ENCODE data around the gene PRICKLE3.

Gene PRICKLE3

DNA sequence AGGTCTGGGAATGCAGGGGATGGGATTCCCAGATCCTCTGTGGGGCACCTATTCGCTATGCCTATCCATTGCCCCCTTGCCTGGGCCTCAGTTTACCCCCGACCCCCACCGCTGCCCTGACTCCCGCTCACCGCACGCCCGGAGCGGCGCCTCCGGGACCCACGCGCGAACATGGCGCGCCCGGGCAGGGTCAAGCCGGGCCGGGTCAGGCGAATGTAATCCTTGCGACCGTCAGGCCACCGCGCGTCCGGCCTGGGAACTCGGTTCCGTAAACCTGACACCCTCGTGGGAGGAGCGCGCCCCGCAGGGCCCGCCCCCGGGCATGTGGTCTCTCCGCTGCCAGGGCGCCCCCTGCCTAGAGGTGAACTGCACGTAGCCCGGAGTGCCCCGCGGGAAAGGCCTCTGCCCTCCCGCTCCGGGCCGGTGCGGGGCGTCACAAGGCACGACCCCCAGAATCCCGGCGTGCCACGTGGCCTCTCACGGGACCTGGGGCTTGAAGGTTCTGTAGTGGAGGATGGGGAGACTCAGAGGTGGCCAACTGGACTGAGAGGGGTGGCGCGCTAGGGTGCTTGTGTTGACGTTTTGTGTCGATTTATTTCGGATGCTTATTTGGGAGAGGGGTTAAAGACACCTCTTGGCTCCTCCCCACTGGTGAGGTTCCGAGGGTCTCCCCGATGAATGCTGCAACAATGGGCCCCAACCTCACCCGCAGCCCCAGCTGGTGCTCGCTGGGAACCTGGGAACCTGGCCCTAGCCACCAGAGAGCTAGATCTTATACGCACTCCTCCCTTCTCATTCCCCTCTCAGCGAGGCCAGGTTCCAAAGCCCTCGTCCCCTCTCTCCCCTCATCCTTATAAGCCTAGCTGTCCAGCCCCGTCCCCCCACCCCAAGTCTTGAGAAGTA, at the start of gene PRICKLE3:
Gene PRICKLE3, minus strand, starts transcription at position 249 of the 903 bp plus-strand sequence. Its CDS starts 76 bp downstream, at position 173.
- no peak for DNase-seq

DNA sequence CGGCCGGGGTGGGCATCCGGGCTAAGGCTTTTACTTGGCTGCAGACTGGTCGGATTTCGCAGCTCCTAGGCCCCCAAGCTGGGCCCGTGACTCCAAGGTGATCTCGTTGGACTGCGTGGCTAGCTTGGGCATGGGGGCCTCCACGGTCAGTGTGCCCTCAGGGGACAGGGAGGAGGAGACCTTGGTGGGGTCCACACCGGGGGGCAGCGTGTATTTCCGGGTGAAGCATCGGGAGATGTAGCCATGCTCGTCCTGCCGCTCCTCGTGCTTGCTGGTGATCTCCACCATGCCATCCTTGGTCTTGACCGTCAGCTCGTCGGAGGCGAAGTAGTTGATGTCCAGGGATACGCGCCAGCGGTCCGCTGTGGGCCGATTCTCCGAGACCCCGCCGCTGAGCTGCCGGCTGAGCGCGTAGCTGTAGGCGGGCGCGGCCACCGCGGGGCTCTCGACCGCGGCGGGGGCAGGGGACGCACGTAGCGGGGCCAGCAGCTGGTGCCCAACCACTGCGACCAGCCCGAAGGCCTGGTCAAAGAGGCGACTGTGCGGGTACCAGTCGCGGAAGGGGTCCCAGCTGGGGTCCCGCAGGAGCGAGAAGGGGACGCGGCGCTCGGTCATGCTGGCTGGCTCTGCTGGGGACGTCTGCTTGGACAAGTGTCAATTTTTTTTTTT, 47.8 kb upstream of the PRICKLE3 start:
- no peak for DNase-seq

GRCh38 chrX:49233176-49233575, 47.0 kb upstream of the PRICKLE3 start, which contains the start of gene CACNA1F:
Gene CACNA1F, minus strand, starts transcription at chrX:49233340. Its CDS starts 31 bp downstream, at chrX:49233309.
- no peak for DNase-seq

- no peak for DNase-seq
Measured at GRCh38 chrX:49232525-49232924, 46.4 kb upstream of the PRICKLE3 start.

- no peak for DNase-seq
Measured at GRCh38 chrX:49231333-49232000, 45.3 kb upstream of the PRICKLE3 start.

DNA sequence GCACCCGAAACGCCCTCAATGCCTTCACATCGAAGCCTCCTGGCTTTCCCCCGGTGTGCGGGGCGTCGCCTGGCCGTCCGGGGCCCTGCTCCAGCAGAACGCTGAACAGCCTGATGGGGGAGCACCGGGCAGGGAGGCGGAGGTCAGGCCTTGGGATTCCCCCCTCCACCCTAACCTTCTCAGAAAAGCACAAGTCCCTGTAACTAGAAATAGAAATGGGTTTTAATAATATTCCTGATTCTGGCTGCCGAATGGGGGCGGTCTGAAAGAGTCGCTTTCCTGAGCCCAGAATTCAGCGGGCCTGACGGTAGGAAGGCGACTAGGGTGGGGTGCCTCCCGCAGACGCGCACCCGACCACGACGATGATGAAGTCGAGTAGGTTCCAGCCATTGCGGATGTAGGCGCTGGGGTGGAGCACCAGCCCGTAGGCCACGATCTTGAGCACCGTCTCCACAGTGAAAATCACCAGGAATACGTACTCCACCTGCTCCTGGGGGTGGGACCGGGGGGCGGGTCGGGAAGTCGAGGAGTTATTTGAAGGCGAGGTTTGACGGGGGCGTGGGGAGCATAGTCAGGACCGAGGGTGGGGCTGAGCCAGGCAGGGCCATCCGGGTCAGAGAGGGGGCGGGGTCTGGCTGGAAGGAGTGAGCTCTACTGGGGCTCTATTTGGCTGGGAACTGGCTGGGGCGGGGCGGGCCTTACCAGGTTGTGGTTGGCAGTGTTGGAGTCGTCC, 44.5 kb upstream of the PRICKLE3 start:
- no peak for DNase-seq

- no peak for DNase-seq
Measured at GRCh38 chrX:49228185-49228584, 42.0 kb upstream of the PRICKLE3 start.

DNA sequence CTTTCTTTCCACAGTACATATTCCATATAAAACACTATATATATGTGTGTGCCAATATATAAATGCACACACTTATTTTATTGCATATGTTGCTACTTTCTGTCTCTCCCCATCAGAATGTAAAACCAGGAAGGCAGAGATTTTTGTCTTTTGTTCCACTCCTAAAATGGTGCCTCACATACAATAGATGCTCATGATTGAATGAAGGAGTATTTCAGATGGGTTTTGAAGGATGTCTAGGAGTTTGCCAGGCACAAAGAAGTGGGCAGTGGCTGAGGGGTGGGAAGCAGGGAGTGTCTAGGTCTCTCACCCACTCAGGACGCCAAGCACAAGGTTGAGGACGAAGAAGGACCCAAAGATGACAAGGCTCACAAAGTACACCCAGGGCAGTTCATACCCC, 41.6 kb upstream of the PRICKLE3 start:
- DNase-seq, result no peak

DNA sequence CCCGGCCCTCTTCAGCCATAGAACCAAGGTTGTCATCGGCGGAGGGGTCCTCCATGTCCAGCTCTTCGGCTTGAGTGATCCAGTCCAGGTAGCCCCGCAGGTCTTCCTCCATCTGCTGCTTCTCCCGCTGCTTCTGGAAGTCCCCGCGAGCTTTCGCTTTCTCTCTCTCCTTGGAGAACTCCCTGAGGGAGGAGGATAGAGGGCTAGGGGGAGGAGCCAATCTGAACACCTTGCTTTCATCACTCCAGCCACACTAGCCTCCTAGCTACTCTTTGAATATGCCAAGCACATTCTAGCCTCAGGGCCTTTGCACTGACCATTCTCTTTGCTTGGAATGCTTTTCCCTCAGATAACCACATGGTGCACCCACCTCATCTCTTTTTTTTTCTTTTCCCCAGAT, 40.8 kb upstream of the PRICKLE3 start:
- DNase-seq, result no peak

DNA sequence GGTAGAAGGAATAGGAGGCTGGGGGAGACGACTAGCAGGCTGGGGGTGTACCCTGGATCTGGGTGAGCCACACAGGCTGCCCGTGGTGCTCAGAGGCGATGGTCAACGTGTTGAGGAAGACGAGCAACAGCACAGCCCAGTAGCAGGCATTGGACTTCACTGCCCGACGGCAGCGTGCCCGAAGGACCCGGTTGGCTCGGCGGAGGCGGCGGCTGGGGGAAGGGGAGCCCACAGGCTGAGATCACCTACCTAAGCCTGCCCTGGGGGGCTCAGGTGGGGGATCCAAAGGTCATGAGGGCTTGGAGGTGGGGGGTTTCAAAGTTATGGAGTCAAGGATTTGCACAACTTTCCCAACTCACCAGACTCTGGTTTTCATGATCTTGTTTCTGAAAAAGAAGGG, 39.7 kb upstream of the PRICKLE3 start:
- no peak for DNase-seq

DNA sequence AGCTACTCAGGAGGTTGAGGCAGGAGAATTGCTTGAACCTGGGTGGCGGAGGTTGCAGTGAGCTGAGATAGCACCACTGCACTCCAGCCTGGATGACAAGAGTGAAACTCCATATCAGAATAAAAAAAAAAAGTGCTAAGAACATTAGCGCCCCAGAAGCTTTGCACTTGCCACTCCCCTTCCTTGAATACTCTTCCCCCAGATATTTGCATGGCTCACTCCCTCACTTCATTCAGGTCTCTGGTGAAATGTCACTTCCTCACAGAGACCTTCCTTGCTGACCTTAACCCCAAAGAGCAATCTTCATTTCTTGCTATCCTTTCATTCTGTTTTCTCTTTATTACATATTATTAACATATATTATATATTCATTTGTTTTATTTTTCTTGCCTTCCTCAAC, 35.7 kb upstream of the PRICKLE3 start:
- no peak for DNase-seq

- DNase-seq, result no peak
Measured at GRCh38 chrX:49220100-49220499, 33.9 kb upstream of the PRICKLE3 start.

GRCh38 chrX:49214996-49215526, 28.9 kb upstream of the PRICKLE3 start:
- DNase-seq, result no peak

DNA sequence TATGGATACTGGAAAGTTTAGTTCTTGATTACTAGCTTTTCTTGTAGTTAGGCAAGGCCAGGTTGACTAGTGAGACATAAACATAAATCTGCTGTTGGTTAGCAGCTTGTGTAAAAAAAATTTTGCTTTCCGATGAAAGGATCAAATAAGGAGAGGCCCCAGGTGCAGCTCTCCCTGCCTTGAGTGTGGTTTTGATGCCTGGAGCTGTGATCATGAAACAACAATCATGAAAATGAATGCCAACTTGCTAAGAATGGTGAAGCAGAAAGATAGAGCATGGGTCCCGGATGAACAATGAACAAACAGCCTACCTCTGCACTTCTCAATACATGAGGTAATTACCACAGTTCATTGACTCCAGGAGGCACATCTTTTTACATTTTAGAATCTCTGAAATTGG, 28.2 kb upstream of the PRICKLE3 start:
- no peak for DNase-seq

DNA sequence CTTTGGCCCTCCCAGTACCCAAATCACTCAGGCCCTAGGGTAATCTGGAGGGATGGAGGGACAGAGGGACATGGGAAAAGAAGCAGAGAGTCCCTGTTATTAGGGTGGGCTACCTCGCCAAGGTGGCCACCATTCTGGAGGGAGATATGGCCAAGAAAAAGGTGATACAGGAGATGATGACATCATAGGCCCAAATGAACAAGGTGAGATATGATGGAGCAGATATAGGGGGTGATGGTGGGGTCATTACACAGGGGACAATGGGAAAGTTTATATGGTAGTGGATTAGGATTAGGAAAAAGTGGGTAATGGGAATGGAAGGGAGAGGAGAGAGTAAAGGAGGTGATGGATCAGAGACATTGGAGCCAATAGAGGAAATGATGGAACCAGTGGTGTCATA, 26.7 kb upstream of the PRICKLE3 start:
- no peak for DNase-seq

GRCh38 chrX:49212209-49212608, 26.0 kb upstream of the PRICKLE3 start:
- no peak for DNase-seq

- DNase-seq, result no peak
Measured at GRCh38 chrX:49211074-49211473, 24.9 kb upstream of the PRICKLE3 start.

GRCh38 chrX:49210406-49210805, 24.2 kb upstream of the PRICKLE3 start:
- no peak for DNase-seq

- DNase-seq, result no peak
Measured at GRCh38 chrX:49209434-49210251, 23.5 kb upstream of the PRICKLE3 start.

DNA sequence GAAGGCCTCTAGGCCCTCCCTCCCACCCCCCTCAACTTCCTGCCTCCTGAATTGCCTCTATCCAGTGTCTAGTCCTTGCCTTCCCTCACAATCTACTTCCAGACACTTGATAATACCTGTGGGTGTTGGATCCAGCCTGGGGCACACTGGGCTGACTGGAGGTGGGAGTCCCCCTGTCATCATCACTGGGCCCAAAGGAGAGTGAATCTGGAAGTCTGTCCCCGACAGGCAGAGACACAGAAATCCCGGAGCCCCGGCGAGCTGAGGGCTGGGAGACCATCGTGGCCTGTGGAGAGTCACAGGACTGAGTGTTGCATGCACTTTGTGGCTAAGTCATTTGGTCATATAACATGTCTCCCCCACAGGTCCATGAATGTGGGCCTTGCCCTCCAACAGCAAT, 22.2 kb upstream of the PRICKLE3 start:
- DNase-seq, result no peak

DNA sequence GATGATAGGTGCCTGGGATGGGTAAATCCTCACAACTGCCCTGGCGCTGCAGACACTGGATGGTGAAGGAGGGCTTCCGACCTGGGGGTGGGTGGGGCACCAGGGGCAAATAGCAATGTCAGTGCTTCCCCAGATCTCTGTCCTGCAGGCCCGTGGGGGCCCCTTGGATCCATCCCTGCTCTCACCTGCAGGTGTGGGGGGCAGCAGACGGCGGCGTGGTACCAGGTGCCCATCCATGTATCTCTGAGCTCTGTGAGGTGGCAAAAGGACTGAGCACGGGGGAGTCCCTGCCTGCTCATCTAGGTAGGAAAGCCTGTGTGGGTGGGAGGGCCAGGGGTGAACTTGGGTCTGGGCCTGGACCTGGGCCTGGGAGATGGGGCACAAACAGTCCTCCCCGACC, 20.4 kb upstream of the PRICKLE3 start:
- no peak for DNase-seq

DNA sequence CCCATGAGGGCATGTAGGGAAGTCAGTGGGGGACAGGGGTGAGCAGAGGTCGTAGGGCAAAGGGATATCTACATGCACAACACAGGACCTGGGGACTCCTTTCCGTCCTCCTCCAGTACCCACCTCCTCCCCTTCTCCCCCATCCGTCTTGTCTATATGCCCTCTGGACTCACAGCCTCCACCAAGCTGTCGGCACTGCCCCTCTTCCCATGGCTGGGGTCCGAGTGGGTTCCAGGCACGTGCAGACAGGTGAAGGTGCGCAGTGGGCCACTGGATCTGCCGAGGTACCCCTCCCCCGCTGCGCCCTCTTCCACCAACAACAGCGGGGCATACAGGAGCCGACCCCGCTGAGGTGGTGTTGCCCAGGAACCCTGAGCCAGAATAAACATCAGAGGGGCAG, 19.3 kb upstream of the PRICKLE3 start:
- DNase-seq, result no peak

All from SIG-M5 (cell line).